ENCODE results near the gene MVP.
"Not testable (repeated sequence)": the region's sequence is repeated elsewhere in the genome, so short reads cannot be mapped to it uniquely, and the experiment has no call there.

The MVP gene

DNA sequence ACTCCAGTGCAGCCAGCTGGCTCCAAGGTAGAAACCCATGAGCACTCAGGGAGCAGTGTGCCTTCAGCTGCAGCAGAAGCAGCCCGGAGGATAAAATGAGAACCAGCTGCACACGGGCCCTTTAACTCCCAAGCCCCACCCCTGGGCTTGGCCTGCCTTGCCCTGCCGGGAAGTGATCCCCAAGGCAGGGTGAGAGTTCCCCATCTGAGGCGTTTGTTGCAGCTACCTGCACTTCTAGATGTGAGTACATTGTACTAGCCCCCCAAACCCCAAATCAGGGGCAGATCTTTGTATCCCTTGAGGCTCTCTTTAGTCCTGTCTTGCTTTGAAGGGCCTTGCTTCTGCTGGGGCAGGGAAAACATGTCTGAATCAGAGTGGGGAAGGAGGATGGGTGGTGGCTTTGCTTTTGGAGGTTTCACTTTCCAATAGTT, at the start of gene MVP:
Gene MVP (plus strand): TSS at position 192 of the 431 bp plus-strand sequence. CDS start 10,088 bp downstream, outside the sequence.
- DNase-seq (ENCODE audit: low spot score): no peak

DNA sequence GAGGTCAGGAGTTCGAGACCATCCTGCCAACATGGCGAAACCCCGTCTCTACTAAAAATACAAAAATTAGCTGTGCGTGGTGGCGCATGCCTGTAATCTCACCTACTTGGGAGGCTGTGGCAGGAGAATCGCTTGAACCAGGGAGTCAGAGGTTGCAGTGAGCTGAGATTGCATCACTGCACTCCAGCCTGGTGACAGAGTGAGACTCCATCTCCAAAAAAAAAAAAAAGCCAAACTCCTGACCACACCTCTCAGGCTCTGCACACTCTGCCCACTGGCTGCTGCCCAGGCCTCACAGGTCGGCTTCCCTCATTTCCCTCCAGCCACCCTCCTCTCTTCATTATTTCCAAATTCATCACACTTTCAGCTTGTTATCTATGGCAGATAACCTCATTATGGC, 47.9 kb upstream of the MVP start:
- H3K27me3 ChIP-seq (ENCODE audit: insufficient read depth, poor library complexity, severe bottlenecking); DNase-seq (ENCODE audit: low spot score); H3K4me1 ChIP-seq (ENCODE audit: insufficient read depth, poor library complexity, severe bottlenecking); H3K27ac ChIP-seq (ENCODE audit: poor library complexity, severe bottlenecking); H3K36me3 ChIP-seq (ENCODE audit: low read depth); H3K4me3 ChIP-seq (ENCODE audit: severe bottlenecking); H3K9me3 ChIP-seq (ENCODE audit: severe bottlenecking); ATAC-seq (ENCODE audit: low read depth): not testable (repeated sequence)

More for the DNA sequence above, at the start of gene MVP:
- peak within 1 kb of the TSS; percentile 39 for H3K4me3 ChIP-seq (ENCODE audit: severe bottlenecking)
- peak; percentile 49 for ATAC-seq (ENCODE audit: low read depth)
- no peaks in the 10 kb centered on the region for H3K9me3 ChIP-seq (ENCODE audit: severe bottlenecking)
- H3K27me3 ChIP-seq (ENCODE audit: insufficient read depth, poor library complexity, severe bottlenecking): no peaks in the 10 kb centered on the region
- TF ChIP-seq CTCF (IDR thresholded peaks at IDR 0.05; ENCODE audit: poor library complexity, severe bottlenecking): no peak
- H3K4me1 ChIP-seq (ENCODE audit: insufficient read depth, poor library complexity, severe bottlenecking): peaks cover 27% of the 10 kb centered on the region
- H3K27ac ChIP-seq (ENCODE audit: poor library complexity, severe bottlenecking): peak within 1 kb of the TSS; percentile 93
- H3K36me3 ChIP-seq (ENCODE audit: low read depth): peaks cover 31% of the 10 kb centered on the region

DNA sequence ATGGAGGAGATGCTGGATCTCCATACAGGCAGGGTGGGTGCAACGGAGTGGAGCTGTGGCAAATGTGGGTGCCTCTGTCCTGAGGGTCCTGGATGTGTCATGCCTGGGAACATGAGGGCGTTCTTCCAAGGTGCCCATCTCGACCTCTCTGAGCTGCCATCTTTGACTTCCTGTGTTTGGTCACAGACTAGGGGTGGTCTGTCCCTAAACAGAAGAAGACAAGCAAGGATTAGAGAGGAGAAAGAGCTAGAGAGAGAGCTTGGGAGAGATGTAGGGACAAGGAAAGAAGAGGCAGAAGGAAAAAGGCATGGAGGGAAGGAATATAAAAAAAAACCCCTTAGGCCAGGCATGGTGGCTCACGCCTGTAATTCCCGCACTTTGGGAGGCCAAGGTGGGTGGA, 45.5 kb upstream of the MVP start:
- Histone ChIP-seq H3K9me3 (ENCODE audit: severe bottlenecking) (no peaks in the 10 kb centered on the region), H3K27me3 (ENCODE audit: insufficient read depth, poor library complexity, severe bottlenecking) (no peaks in the 10 kb centered on the region), H3K36me3 (ENCODE audit: low read depth) (no peaks in the 10 kb centered on the region), H3K4me1 (ENCODE audit: insufficient read depth, poor library complexity, severe bottlenecking) (no peaks in the 10 kb centered on the region), H3K4me3 (ENCODE audit: severe bottlenecking) (no peak overlapping the region), H3K27ac (ENCODE audit: poor library complexity, severe bottlenecking) (no peak overlapping the region)
- ATAC-seq (ENCODE audit: low read depth): no peak
- TF ChIP-seq CTCF (IDR thresholded peaks at IDR 0.05; ENCODE audit: poor library complexity, severe bottlenecking): no peak
- no peak for DNase-seq (ENCODE audit: low spot score)

DNA sequence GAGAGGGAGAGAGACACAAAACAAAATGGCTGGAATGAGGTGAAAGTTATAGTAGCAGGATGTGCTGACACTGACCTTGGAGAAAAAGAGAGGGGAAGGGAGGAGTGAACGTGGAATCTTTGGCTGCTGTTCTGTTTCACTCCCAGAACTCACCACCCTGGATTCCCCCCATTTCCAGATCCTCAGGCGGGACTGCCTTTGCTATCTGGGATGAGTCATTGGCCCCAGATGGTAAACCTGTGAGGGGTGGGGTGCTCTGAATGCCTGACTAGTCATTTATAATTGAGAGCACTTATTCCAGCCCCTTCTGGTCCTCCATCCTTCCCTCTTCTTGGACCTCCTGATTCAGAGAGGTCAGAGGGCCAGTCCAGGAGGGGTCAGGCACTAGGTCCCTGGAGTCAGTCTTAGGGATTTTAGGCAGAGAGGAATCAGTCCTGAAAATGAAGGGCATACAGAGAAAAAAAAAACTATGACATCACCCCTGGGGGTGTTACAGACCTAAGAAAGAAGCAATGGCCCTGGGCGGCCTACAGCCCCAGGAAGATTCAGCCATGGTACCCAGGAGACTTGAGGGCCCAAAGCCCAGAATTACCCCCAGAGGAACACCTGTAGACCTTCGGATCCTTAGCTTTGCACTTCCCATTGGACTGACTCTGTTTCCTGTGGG, 44.4 kb upstream of the MVP start:
- Histone ChIP-seq H3K9me3 (ENCODE audit: severe bottlenecking) (no peaks in the 10 kb centered on the region), H3K27ac (ENCODE audit: poor library complexity, severe bottlenecking) (no peak overlapping the region), H3K4me3 (ENCODE audit: severe bottlenecking) (no peak overlapping the region), H3K27me3 (ENCODE audit: insufficient read depth, poor library complexity, severe bottlenecking) (no peaks in the 10 kb centered on the region), H3K36me3 (ENCODE audit: low read depth) (no peaks in the 10 kb centered on the region), H3K4me1 (ENCODE audit: insufficient read depth, poor library complexity, severe bottlenecking) (no peaks in the 10 kb centered on the region)
- no peak for DNase-seq (ENCODE audit: low spot score)
- peak; percentile 83 for ATAC-seq (ENCODE audit: low read depth)
- no peak for TF ChIP-seq CTCF (IDR thresholded peaks at IDR 0.05; ENCODE audit: poor library complexity, severe bottlenecking)

GRCh38 chr16:29777576-29778350, 42.5 kb upstream of the MVP start, which contains the start of gene ZG16:
Gene ZG16 (plus strand): TSS chr16:29778256. CDS start chr16:29779267, 1,011 bp downstream.
- no peak within 1 kb of the TSS for H3K27ac ChIP-seq (ENCODE audit: poor library complexity, severe bottlenecking)
- H3K4me1 ChIP-seq (ENCODE audit: insufficient read depth, poor library complexity, severe bottlenecking): no peaks in the 10 kb centered on the region
- no peak within 1 kb of the TSS for H3K4me3 ChIP-seq (ENCODE audit: severe bottlenecking)
- no peaks in the 10 kb centered on the region for H3K36me3 ChIP-seq (ENCODE audit: low read depth)
- no peak for TF ChIP-seq CTCF (IDR thresholded peaks at IDR 0.05; ENCODE audit: poor library complexity, severe bottlenecking)
- no peak for ATAC-seq (ENCODE audit: low read depth)
- no peaks in the 10 kb centered on the region for H3K9me3 ChIP-seq (ENCODE audit: severe bottlenecking)
- DNase-seq (ENCODE audit: low spot score): no peak
- no peaks in the 10 kb centered on the region for H3K27me3 ChIP-seq (ENCODE audit: insufficient read depth, poor library complexity, severe bottlenecking)
